Adrenal gland (tissue), 5 donors: Measurements from ENCODE around the gene PFKM.
A peak's percentile ranks its signal among the peaks of the same experiment; 100 is the strongest.

Experiments
- CTCF ChIP-seq, 6 experiments: fragments of 450-650 bp in 4 of 6; fragments of 200-600 bp in 2 of 6; sonication (generic) in 1 of 6; IDR thresholded peaks; 1 replicate in 5 of 6; 2 replicates in 1 of 6; pipeline versions ENCODE4 v1.5.1 to v1.8.0; 2016 to 2021; ENCODE audit warnings: antibody characterized with exemption in 6 of 6, mild to moderate bottlenecking in 2 of 6, moderate library complexity in 1 of 6
- POLR2A ChIP-seq, 2 donors: fragments of 450-650 bp; IDR thresholded peaks; one replicate each; pipeline ENCODE4 v1.6.1; 2017; ENCODE audit warnings: antibody characterized with exemption in 2 of 2, mild to moderate bottlenecking in 2 of 2, moderate library complexity in 1 of 2
- donor health status: DM: no; HTN: no; CAD: no.

- TF ChIP-seq CTCF (IDR thresholded peaks at IDR 0.05) (no peak), POLR2A (IDR thresholded peaks at IDR 0.05) (peak; percentile 17 to 49)
Observed at GRCh38 chr12:48119078-48119833, at the start of gene PFKM.
